HG03460 (cell line): Measurements from ENCODE around the gene SOX3.

Source experiments
- ATAC-seq: cut with Tn5 transposase; IDR thresholded peaks from one replicate; pipeline ENCODE4 v1.9.1; 2021; ENCODE audit not compliant: unreplicated experiment

SOX3 gene

DNA sequence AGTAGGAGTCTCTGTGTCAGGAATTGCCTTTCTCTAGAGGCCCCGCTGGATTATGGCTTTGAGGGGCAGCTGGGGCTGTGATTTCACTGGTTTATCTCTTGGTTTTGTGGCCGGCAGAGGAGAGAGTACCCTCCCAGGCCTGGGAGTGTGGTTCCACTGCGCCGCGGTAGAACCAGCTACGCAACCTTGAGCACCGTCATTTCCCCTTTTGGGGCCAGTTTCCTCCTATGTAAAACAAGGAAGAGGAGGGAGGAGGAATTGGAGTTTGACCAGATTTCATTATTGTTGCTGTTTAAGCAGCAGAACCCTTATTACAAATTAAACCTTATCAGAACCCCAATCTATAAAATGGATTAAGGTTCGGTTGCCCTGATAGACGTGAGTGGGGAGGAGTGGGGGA, 4.4 kb downstream of the SOX3 start:
- no peak for ATAC-seq

DNA sequence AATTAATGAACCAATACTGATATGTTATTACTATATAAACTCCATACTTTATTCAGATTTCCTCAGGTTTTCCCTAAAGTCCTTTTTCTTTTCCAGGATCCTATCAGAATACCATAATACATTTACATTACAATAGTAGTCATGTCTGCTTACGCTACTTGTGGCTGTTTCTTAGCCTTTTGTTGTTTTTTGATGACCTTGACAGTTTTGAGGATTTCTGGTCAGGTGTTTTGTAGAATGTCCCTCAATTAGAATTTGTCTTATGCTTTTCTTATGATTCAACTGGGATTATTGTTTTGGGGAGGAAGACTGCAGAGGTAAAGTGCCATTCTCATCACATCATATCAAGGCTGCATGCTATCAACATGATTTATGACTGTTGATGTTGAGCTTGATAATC, 9.1 kb downstream of the SOX3 start:
- ATAC-seq = no peak

DNA sequence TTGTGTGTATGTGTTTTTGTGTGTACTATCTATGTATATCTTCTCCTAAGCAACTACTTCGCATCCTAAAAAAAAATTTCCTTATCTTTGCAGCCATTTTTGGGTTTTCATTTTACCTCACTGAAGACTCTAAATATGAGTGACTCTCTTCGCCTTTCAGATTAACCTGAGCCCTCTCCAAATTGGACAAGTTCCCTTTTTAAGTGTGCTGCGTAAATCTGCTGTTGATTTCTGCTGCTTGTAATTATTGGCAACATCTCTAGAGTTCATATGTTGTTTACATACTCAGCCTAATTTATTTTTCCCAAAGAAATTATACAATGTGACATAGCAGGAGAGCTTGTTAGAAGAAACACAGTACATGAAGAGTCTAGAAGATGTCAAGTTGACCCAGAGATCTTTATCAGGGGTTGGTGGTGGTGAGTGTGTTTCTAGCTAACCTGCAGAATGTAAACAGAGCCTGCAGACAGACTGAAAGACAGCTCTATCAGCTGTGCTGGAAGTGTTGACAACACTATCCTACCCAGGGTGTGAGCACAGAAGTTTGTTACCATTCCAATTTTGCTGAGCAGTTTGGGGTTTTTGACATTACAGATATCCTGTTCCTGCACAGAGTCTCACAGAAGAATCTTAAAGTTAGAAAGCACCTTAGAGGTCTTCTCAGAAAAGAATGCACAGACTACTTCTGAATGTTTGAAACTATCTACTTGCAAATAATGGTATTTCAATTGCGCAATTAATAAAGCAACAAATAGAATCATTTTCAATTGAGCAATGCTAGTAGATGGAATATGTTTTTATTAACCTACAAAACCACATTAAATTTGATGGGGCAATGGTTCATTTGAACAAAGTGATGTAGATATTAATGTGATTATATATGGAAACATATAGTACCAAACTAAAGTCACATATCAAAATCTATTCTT, 12.5 kb downstream of the SOX3 start:
- ATAC-seq = no peak

DNA sequence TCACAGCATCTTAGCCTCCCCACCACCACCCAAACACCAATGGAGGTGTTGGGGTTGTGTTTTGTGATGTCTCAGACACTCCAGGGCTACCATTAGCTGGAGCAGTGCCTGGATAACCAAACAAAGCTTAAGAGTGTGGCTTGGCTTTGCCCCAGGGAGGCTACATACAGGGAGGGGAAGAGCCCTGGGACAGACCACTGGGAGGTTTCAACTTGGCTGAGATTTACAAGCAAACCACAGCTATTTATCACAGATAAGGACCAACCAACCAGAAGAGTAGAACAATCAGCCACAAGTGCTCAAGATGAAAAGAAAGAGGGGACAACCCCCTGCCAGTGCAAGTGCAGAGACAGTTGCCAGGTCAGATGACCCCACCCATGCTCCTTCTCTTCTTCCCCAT, 24.1 kb downstream of the SOX3 start:
- ATAC-seq = no peak

DNA sequence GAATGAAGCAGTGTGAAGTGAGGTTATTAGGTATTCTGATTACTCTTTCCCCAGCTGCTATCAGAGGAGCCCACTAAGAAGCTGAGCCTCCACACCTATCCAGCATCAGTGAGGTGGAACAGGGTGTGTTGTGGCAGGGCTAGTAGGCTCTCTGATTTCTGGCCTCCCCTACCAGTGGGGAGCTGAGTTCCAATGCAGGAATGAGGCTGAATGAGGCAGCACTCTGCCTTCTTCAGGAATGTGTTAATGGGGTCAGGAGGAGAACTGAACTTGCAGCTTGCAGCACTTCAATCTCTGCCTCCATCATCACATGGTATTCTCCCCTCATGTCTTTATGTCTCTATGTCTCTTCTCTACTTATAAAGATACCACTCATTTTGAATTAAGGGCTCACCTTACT, 26.9 kb downstream of the SOX3 start:
- ATAC-seq = no peak

GRCh38 chrX:140475025-140475424, 29.8 kb downstream of the SOX3 start:
- no peak for ATAC-seq

GRCh38 chrX:140467211-140467610, 37.7 kb downstream of the SOX3 start:
- no peak for ATAC-seq
